Measurements from ENCODE around the gene KLHDC7B. TPM values are rescaled to one million over a fixed set of nuclear protein-coding genes. Genes with fewer than 3 reads are reported as not detected.

KLHDC7B gene
- total RNA-seq, 1 experiment from 2014 or later, result not detected

GRCh38 chr22:50507991-50508884, 37.5 kb upstream of the KLHDC7B start, which contains the start of gene NCAPH2 (continued):
- TF ChIP-seq, protein P1, sequence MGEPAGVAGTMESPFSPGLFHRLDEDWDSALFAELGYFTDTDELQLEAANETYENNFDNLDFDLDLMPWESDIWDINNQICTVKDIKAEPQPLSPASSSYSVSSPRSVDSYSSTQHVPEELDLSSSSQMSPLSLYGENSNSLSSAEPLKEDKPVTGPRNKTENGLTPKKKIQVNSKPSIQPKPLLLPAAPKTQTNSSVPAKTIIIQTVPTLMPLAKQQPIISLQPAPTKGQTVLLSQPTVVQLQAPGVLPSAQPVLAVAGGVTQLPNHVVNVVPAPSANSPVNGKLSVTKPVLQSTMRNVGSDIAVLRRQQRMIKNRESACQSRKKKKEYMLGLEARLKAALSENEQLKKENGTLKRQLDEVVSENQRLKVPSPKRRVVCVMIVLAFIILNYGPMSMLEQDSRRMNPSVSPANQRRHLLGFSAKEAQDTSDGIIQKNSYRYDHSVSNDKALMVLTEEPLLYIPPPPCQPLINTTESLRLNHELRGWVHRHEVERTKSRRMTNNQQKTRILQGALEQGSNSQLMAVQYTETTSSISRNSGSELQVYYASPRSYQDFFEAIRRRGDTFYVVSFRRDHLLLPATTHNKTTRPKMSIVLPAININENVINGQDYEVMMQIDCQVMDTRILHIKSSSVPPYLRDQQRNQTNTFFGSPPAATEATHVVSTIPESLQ (CRISPR knock-in tag; IDR thresholded peaks at IDR 0.05), result no peak
- no peak for TF ChIP-seq NFATC4 (CRISPR knock-in tag; IDR thresholded peaks at IDR 0.05)
- TF ChIP-seq ESRRA (CRISPR knock-in tag; IDR thresholded peaks at IDR 0.05; ENCODE audit: borderline replicate concordance), result no peak
- no peak for TF ChIP-seq HMGXB4 (CRISPR knock-in tag; IDR thresholded peaks at IDR 0.05)
- no peak for TF ChIP-seq GTF2I (CRISPR knock-in tag; conservative IDR thresholded peaks at IDR 0.05)
- TF ChIP-seq ZNF121 (CRISPR knock-in tag; IDR thresholded peaks at IDR 0.05), result no peak
- no peak for TF ChIP-seq NR2C2 (CRISPR knock-in tag; IDR thresholded peaks at IDR 0.05)
- no peak for TF ChIP-seq GRHL2 (CRISPR knock-in tag; IDR thresholded peaks at IDR 0.05; ENCODE audit: insufficient replicate concordance, severe bottlenecking)
- TF ChIP-seq, protein P2, sequence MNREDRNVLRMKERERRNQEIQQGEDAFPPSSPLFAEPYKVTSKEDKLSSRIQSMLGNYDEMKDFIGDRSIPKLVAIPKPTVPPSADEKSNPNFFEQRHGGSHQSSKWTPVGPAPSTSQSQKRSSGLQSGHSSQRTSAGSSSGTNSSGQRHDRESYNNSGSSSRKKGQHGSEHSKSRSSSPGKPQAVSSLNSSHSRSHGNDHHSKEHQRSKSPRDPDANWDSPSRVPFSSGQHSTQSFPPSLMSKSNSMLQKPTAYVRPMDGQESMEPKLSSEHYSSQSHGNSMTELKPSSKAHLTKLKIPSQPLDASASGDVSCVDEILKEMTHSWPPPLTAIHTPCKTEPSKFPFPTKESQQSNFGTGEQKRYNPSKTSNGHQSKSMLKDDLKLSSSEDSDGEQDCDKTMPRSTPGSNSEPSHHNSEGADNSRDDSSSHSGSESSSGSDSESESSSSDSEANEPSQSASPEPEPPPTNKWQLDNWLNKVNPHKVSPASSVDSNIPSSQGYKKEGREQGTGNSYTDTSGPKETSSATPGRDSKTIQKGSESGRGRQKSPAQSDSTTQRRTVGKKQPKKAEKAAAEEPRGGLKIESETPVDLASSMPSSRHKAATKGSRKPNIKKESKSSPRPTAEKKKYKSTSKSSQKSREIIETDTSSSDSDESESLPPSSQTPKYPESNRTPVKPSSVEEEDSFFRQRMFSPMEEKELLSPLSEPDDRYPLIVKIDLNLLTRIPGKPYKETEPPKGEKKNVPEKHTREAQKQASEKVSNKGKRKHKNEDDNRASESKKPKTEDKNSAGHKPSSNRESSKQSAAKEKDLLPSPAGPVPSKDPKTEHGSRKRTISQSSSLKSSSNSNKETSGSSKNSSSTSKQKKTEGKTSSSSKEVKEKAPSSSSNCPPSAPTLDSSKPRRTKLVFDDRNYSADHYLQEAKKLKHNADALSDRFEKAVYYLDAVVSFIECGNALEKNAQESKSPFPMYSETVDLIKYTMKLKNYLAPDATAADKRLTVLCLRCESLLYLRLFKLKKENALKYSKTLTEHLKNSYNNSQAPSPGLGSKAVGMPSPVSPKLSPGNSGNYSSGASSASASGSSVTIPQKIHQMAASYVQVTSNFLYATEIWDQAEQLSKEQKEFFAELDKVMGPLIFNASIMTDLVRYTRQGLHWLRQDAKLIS (CRISPR knock-in tag; IDR thresholded peaks at IDR 0.05; ENCODE audit: borderline replicate concordance), result no peak
- TF ChIP-seq, protein P3, sequence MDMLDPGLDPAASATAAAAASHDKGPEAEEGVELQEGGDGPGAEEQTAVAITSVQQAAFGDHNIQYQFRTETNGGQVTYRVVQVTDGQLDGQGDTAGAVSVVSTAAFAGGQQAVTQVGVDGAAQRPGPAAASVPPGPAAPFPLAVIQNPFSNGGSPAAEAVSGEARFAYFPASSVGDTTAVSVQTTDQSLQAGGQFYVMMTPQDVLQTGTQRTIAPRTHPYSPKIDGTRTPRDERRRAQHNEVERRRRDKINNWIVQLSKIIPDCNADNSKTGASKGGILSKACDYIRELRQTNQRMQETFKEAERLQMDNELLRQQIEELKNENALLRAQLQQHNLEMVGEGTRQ (CRISPR knock-in tag; IDR thresholded peaks at IDR 0.05), result peak; percentile 21; the same call in 1 of the 2 replicates
- no peak for TF ChIP-seq ZSCAN18 (CRISPR knock-in tag; IDR thresholded peaks at IDR 0.05)
- peak; percentile 97 for TF ChIP-seq CREM (CRISPR knock-in tag; IDR thresholded peaks at IDR 0.05)
- TF ChIP-seq, protein P4, sequence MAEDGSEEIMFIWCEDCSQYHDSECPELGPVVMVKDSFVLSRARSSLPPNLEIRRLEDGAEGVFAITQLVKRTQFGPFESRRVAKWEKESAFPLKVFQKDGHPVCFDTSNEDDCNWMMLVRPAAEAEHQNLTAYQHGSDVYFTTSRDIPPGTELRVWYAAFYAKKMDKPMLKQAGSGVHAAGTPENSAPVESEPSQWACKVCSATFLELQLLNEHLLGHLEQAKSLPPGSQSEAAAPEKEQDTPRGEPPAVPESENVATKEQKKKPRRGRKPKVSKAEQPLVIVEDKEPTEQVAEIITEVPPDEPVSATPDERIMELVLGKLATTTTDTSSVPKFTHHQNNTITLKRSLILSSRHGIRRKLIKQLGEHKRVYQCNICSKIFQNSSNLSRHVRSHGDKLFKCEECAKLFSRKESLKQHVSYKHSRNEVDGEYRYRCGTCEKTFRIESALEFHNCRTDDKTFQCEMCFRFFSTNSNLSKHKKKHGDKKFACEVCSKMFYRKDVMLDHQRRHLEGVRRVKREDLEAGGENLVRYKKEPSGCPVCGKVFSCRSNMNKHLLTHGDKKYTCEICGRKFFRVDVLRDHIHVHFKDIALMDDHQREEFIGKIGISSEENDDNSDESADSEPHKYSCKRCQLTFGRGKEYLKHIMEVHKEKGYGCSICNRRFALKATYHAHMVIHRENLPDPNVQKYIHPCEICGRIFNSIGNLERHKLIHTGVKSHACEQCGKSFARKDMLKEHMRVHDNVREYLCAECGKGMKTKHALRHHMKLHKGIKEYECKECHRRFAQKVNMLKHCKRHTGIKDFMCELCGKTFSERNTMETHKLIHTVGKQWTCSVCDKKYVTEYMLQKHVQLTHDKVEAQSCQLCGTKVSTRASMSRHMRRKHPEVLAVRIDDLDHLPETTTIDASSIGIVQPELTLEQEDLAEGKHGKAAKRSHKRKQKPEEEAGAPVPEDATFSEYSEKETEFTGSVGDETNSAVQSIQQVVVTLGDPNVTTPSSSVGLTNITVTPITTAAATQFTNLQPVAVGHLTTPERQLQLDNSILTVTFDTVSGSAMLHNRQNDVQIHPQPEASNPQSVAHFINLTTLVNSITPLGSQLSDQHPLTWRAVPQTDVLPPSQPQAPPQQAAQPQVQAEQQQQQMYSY (CRISPR knock-in tag; IDR thresholded peaks at IDR 0.05), result no peak
- TF ChIP-seq, protein P5, sequence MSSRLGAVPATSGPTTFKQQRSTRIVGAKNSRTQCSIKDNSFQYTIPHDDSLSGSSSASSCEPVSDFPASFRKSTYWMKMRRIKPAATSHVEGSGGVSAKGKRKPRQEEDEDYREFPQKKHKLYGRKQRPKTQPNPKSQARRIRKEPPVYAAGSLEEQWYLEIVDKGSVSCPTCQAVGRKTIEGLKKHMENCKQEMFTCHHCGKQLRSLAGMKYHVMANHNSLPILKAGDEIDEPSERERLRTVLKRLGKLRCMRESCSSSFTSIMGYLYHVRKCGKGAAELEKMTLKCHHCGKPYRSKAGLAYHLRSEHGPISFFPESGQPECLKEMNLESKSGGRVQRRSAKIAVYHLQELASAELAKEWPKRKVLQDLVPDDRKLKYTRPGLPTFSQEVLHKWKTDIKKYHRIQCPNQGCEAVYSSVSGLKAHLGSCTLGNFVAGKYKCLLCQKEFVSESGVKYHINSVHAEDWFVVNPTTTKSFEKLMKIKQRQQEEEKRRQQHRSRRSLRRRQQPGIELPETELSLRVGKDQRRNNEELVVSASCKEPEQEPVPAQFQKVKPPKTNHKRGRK (CRISPR knock-in tag; IDR thresholded peaks at IDR 0.05; ENCODE audit: borderline replicate concordance), result no peak
- TF ChIP-seq NFYB (CRISPR knock-in tag; conservative IDR thresholded peaks at IDR 0.05; ENCODE audit: low read depth), result no peak
- TF ChIP-seq MAX (CRISPR knock-in tag; IDR thresholded peaks at IDR 0.05), result peak; percentile 47; the same call in 1 of the 2 replicates
- no peak for TF ChIP-seq ZNF416 (CRISPR knock-in tag; IDR thresholded peaks at IDR 0.05)
- TF ChIP-seq NR1H2 (CRISPR knock-in tag; IDR thresholded peaks at IDR 0.05), result no peak
- TF ChIP-seq ZNF138 (CRISPR knock-in tag; conservative IDR thresholded peaks at IDR 0.05), result no peak
- no peak for TF ChIP-seq NR3C1 (CRISPR knock-in tag; conservative IDR thresholded peaks at IDR 0.05; ENCODE audit: low read depth)
